ENCODE data around the gene SORBS1. TPM values are rescaled to one million over a fixed set of nuclear protein-coding genes. Genes with fewer than 3 reads are reported as not detected.

Gene SORBS1
- total and polyA plus RNA-seq, 2 donors (not counting 3 experiments of a cell fraction or from before 2014, with no cell fraction given), result 2.0 to 7.9 TPM

GRCh38 chr10:95531058-95531809 lies 29.9 kb downstream of the SORBS1 start:
- no TSS peak for BruUV-seq (replicated peaks)
- intact Hi-C loops (cut with micrococcal nuclease) (no loop called here), dilution Hi-C loops (cut with MboI; ENCODE audit: extremely low pct_ligation_motif_present, low sequenced_read_pairs) (no loop called here)
- no peaks in the 10 kb centered on the region for H3K36me3 ChIP-seq (ENCODE audit: control insufficient read depth in 2 of 2, extremely low read depth in 1 of 2, insufficient read depth in 2 of 2, low read length in 2 of 2)
- H3K79me2 ChIP-seq (ENCODE audit: control insufficient read depth, insufficient read depth, low read length), result no peaks in the 10 kb centered on the region
- CTCF ChIA-PET, result interaction anchor here (1.3 to 2.0 kb wide), 3 partner anchors 17 to 101 kb away, joined by 3 to 5 read pairs (median 4); no protein-coding TSS in a partner anchor
- no peaks in the 10 kb centered on the region for H4K20me1 ChIP-seq (replicated peaks; ENCODE audit: control insufficient read depth, extremely low read depth, insufficient read depth, low read length)
- no peak overlapping the region for H3K4me3 ChIP-seq (replicated peaks in 1 of 3; ENCODE audit: insufficient read depth in 1 of 3, low read depth in 1 of 3, low read length in 3 of 3)
- no peaks in the 10 kb centered on the region for H3K27me3 ChIP-seq (ENCODE audit: control insufficient read depth in 2 of 2, insufficient read depth in 2 of 2, low read length in 2 of 2)
- FAIRE-seq (no peak), DNase-seq (ENCODE audit: low read depth, low spot score) (peak; percentile 76)
- POLR2A ChIA-PET, result no interaction called here
- H3K9me1 ChIP-seq (replicated peaks; ENCODE audit: control insufficient read depth, extremely low read depth, insufficient read depth, low read length), result no peaks in the 10 kb centered on the region
- no peak overlapping the region for H3K9ac ChIP-seq (replicated peaks; ENCODE audit: extremely low read depth, insufficient read depth, low read length)
- H3K4me1 ChIP-seq (ENCODE audit: control insufficient read depth, extremely low read depth, insufficient read depth, low read length), result peaks cover 27% of the 10 kb centered on the region
- H3K9me3 ChIP-seq (replicated peaks; ENCODE audit: control insufficient read depth, insufficient read depth, low read length), result no peaks in the 10 kb centered on the region
- no peak overlapping the region for H3K4me2 ChIP-seq (ENCODE audit: insufficient read depth, low read length)
- TF ChIP-seq FOS (IDR thresholded peaks at IDR 0.05; ENCODE audit: borderline replicate concordance, insufficient read depth, low read length) (no peak), CTCF (IDR thresholded peaks at IDR 0.05; ENCODE audit: extremely low read depth in 1 of 2, insufficient read depth in 1 of 2, low read depth in 1 of 2, low read length in 2 of 2) (no peak), JUN (IDR thresholded peaks at IDR 0.05; ENCODE audit: borderline replicate concordance, insufficient read depth, insufficient read length, low read depth) (no peak), POLR2AphosphoS5 (IDR thresholded peaks at IDR 0.05; ENCODE audit: insufficient read depth, low read depth, low read length) (no peak), POLR2A (IDR thresholded peaks at IDR 0.05; ENCODE audit: low read depth, low read length) (no peak), MAX (IDR thresholded peaks at IDR 0.05; ENCODE audit: insufficient read depth, insufficient read length) (no peak), EZH2 (IDR thresholded peaks at IDR 0.05; ENCODE audit: borderline replicate concordance, low read depth, low read length, severe bottlenecking) (no peak), GATA2 (IDR thresholded peaks at IDR 0.05; ENCODE audit: insufficient read depth, insufficient read length, low read depth, low read length) (no peak), MYC (IDR thresholded peaks at IDR 0.05; ENCODE audit: low read depth, low read length) (no peak)
- H2AFZ ChIP-seq (ENCODE audit: low read depth, low read length), result no peak overlapping the region
- H3K27ac ChIP-seq (ENCODE audit: insufficient read depth, low read depth, low read length), result no peak overlapping the region

All from endothelial cell of umbilical vein (primary cell).